HTR-8/SVneo (cell line): Measurements from ENCODE around the gene GAPT.

Source experiments
- DNase-seq: peaks from one replicate; pipeline ENCODE4 v3.0.0; 2011; ENCODE audit warnings: low spot score, mixed read lengths; ENCODE audit not compliant: insufficient read length
- FAIRE-seq: peaks from 2 replicates; lab custom pipeline; 2011; peaks lifted over from hg19 to GRCh38; lab: Jason Lieb, UNC

Gene GAPT

GRCh38 chr5:58491216-58491892 lies at the start of gene GAPT:
TSS of gene GAPT (plus strand) at chr5:58491435. CDS start at chr5:58494537, 3,102 bp downstream.
- DNase-seq (no peak), FAIRE-seq (no peak)

DNA sequence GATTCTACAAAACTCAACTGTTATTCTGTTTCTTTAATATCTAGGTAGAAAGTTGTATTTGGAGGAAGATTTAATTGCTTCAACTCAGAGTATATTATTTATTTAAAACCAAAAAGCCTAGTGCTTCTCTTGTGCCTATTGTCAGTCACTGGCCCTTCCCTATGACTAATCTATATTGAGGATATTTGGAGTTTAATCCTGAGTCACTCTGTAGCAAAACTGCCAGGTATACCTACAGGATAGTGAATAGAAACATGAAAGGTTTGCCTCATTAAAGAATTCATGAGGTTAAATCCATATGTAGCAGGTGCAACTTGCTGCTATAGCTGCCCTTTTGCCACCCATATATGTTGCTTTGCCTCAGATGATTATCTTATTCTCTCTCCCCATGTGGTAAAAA lies 46.4 kb upstream of the GAPT start:
- FAIRE-seq (no peak), DNase-seq (no peak)

DNA sequence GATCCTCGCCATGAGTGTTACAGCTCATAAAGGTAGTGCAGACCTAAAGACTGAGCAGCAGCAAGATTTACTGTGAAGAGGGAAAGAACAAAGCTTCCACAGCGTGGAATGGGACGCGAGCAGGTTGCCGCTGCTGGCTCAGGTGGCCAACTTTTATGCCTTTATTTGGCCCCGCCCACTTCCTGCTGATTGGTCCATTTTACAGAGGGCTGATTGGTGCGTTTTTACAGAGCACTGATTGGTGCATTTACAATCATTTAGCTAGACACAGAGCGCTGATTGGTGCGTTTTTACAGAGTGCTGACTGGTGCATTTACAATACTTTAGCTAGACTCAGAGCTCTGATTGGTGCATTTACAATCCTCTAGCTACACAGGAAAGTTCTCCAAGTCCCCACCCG lies 45.2 kb upstream of the GAPT start:
- FAIRE-seq (no peak), DNase-seq (no peak)

GRCh38 chr5:58447226-58447625 lies 44.0 kb upstream of the GAPT start:
- FAIRE-seq (peak; percentile 13), DNase-seq (no peak)

DNA sequence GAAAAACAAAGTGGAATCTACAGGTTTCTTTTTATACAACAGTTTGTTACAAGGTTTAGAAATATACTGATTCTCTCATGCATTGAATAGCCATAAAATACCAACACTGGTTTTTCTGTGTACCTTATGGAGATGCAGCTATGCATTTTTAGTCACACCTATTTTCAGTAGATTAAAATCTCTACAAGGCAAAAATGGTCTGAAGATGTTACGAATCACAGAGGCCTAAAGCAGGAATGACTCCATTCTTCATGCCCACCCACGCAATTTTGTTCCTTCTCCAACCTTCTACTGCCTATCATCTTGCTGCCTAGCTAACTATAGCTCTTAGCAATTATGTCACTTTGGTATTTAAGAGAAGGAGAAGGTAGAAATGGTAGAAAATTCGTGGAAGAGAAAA lies 41.2 kb upstream of the GAPT start:
- no peak for FAIRE-seq
- DNase-seq = no peak

DNA sequence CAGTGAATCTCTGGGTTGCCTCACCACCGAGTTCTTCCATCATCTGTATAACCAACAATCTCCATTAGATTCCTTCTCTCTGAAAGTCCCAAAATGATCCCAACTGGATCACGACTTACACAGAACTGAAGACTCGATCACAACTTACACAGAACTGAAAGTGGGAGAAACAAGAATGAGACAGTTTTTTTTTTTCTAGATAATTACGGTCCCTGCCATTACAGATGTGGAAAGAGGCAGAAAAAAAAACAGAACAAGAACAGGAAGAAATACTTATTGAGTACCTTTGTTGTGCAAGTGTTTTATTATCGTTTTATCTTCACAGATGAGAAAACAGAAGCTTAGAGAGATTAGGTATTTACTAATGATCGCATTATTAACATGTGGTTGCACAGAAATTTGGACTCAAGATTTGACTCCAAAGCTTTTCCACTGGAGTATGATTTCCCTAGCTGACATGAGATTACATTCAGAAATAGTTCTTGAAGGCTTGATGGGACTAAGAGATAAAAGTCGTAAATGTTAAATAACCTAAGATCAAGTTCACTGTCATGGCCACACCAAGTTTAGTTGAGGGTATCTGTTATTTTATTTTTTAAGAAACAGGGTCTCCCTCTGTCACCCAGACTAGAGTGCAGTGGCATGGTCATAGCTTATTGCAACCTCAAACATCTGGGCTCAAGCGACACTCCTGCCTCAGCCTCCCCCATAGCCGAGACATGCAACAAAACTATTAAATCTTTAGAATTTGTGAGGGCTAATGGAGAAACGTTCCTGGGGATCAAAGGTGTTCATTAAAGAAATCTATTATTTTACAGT lies 40.2 kb upstream of the GAPT start:
- no peak for DNase-seq
- FAIRE-seq = no peak

DNA sequence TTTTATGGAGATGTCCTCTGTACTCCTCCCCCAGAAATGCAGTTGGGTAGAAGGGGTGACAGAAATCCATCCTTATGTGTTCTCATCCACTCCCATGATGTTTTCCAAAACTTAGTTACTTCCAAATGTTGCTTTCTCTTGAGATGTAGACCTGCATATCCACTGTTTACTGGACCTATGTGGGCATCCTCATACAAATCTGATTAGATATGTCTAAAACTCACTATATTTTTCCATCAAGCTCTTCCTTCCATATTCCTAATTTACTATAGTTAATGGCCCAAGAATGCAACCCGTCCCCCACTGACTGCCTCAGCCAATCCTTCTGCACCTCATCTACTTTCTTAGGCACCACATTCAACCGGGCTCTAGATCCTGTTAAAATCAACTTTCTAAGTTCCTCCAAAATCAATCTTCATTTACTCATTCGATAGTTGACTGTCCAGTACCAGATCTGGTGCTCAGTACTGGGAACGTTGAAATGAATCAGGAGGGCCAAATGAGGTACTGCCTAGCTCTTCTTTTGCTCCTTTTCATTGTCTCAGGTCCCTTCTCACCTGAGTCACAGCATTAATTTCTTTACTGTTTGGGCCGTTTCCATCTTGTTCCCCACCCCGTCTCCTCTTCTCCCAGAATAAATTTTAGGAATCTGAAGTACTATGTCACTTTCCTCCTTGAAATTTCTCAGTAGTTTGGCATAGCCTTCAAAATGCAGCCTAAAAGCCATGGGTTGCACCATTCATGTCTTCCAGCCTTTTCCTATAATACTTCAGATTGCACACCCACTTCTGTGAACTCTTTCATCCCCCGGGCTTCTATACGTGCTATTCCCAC lies 39.3 kb upstream of the GAPT start:
- DNase-seq = no peak
- no peak for FAIRE-seq

GRCh38 chr5:58452566-58453258 lies 38.5 kb upstream of the GAPT start:
- peak; percentile 23 for FAIRE-seq
- DNase-seq = no peak

- DNase-seq (no peak), FAIRE-seq (no peak)
Measured at GRCh38 chr5:58453306-58453705, 37.9 kb upstream of the GAPT start.

GRCh38 chr5:58454025-58454424 lies 37.2 kb upstream of the GAPT start:
- FAIRE-seq = no peak
- DNase-seq = no peak

DNA sequence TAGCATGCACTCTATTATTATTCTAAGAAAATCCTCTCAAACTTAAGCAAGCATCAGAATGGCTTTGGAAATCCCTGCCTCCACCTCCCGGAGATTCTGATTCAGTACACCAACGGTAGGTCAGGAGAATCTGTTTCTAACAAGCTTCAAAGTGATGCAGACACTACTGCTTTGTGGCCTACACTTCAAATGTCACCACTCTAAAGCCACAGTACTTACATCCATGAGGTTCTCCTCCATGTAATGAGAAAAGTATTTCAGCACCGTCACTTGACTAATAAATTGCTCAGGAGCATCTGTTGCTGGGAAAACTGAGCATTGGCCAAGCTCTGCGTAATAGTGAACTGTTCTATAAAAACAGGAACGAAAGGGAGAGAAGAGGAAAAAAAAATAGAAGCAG lies 36.2 kb upstream of the GAPT start:
- FAIRE-seq = no peak
- DNase-seq = no peak

- FAIRE-seq (no peak), DNase-seq (no peak)
Measured at GRCh38 chr5:58455480-58455879, 35.8 kb upstream of the GAPT start.

DNA sequence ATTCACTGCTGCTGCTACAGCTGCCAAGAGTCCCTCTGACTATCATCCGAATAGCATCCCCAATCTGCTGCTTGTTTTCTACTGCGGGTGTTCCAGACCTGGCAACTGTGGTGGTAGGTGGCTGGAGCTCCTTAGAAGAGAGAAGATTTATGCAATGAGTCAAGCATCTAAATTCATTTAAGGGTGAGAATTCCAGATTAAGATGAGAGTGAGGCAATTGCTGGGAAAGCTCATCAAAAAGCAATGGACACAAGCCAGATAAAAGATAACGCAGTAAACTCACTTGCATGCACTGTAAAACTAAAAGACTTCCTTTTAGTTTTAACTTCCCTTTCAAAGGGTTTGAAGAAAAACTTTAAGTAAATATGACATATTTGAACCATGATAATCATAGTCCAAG lies 35.2 kb upstream of the GAPT start:
- no peak for DNase-seq
- no peak for FAIRE-seq

DNA sequence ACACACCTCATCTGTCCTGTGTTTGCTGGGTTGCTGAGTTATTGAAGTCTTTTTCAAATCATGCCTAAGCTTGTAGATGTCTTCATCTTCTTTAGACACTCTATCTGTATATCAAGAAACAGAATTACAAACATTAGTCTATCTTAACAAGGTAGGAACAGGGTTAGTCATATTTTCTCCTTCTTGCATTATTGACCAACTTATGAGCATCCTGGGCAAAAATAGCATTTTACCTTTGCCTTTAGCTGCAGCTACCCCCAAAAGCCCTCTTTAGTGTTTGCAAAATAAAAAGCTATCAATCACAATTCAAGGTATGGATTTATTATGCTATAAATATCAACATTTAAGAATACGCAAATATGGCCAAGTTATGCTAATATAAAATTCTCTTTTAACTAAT lies 34.7 kb upstream of the GAPT start:
- DNase-seq (no peak), FAIRE-seq (no peak)

DNA sequence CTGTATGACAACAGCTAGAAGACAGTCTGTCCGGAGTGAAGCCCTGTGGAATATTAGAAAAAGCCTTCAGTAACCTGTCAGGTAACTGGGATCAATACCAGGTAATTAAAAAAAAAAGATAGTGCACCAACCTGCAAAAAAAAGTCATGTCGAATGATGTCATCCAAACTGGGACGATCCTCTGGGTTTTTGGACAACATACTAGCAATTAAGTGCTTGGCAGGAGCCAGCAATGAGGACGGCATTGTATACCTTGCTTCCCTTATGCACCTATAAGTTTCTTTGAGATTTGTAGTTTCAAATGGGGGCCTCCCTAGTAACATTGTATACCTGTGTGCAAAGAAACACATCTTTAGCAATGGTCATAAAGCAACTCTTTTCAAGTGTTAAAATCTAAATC lies 34.2 kb upstream of the GAPT start:
- FAIRE-seq = no peak

GRCh38 chr5:58458141-58458742 lies 33.0 kb upstream of the GAPT start:
- DNase-seq (no peak), FAIRE-seq (no peak)

More for the DNA sequence above, 34.2 kb upstream of the GAPT start:
- DNase-seq = no peak

DNA sequence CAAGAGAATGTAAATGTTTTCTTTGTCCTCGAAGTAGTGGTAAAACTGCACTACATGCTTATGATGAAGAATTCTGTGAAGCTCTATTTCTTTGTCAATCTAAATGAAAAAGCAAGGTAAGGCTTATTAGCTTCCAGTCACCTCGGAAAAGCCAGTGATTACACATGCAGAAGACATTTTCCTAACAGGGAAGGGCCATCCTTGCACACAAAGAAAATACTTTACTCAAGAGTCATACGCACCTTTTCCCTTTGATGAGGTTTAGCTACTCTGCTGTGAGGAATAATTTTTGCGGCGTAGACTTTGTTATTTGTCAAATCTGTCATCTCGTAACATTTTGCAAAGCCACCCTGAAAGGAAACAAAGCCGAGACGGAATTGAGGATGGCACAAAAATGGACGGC lies 32.5 kb upstream of the GAPT start:
- DNase-seq = no peak
- no peak for FAIRE-seq

DNA sequence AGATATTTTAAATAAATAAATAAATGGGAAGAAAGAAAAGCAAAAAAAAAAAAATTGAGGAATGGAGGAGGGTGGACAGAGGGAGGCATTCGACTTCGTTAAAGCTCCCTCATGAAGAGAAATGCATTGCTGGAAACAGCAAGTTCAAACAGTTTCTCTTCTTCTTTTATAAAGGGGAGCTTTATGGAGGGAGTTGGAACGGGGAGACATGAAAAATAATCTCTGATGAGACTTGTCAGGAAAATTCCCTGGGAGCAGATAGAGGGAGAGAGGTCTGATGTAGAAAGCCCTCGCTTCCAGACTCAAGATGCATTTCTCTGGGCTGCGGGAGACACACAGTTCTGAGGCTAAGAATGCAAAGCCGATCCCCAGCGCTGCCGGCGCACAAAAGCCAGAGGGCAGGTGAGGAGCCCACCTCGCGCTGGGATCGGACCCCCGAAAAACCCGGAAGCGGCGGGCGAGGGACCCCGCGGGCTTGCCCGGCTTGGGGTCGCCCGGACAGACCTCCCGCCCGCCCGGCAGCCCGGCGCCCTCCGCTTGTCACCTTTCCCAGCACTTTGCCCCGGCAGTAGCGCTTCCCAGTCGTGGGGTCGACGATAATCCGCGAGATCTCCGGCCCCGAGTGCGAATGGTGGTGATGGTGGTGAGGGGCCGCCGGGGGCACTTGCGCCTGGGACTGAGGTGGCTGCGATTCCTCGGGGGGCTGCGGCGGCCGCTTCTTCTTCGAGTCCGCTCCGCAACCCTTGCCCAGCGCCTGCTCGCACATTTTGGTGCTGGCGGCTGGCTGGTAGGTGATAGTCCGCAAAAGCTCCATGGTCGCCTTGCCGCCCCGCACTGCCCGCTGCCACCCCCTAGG lies 31.9 kb upstream of the GAPT start:
- no peak for DNase-seq
- no peak for FAIRE-seq
